Activated CD4-positive, alpha-beta memory T cell treated with anti-CD3 and anti-CD28 coated beads, Interleukin-2, amount 10 ng/mL, durations not matched to agents 7 days and 5 days (primary cell): ENCODE data around the gene HIVEP2. TPM values are rescaled to one million over a fixed set of nuclear protein-coding genes. Genes with fewer than 3 reads are reported as not detected.

ENCODE experiments used
- CTCF ChIA-PET: fragments of 350-600 bp; sonication (Branson Sonifier 250); formaldehyde crosslinking; loops from one replicate; lab custom pipeline; 2021; ENCODE audit warnings: antibody characterized with exemption, inconsistent platforms; lab: Charles Lee
- POLR2A ChIA-PET: fragments of 350-600 bp; sonication (Branson Sonifier 250); formaldehyde crosslinking; loops from one replicate; lab custom pipeline; 2021; ENCODE audit warnings: antibody characterized with exemption; lab: Charles Lee
- DNase-seq: peaks from one replicate; pipeline ENCODE4 v3.0.0-alpha.2; 2020
- H3K27ac Mint-ChIP-seq: one replicate; pipeline ENCODE4 v1.8.0; 2021; ENCODE audit warnings: mild to moderate bottlenecking, mixed read lengths
- H3K27me3 Mint-ChIP-seq: one replicate; pipeline ENCODE4 v1.8.0; 2021; ENCODE audit warnings: mixed read lengths
- H3K36me3 Mint-ChIP-seq: one replicate; pipeline ENCODE4 v1.8.0; 2021; ENCODE audit warnings: low read depth, mixed read lengths
- H3K4me1 Mint-ChIP-seq: one replicate; pipeline ENCODE4 v1.8.0; 2021; ENCODE audit warnings: mixed read lengths
- H3K4me3 Mint-ChIP-seq: one replicate; pipeline ENCODE4 v1.8.0; 2021; ENCODE audit warnings: mild to moderate bottlenecking, mixed read lengths
- H3K9me3 Mint-ChIP-seq: one replicate; pipeline ENCODE4 v1.8.0; 2021; ENCODE audit warnings: mixed read lengths
- total RNA-seq, 2 experiments: library from RNA; stranded (reverse); gene quantifications; one replicate each; pipeline ENCODE4 v1.2.3, GENCODE V29; 2021

Gene HIVEP2
- total RNA-seq, 2 experiments from 2014 or later = 30.5 to 32.8 TPM

DNA sequence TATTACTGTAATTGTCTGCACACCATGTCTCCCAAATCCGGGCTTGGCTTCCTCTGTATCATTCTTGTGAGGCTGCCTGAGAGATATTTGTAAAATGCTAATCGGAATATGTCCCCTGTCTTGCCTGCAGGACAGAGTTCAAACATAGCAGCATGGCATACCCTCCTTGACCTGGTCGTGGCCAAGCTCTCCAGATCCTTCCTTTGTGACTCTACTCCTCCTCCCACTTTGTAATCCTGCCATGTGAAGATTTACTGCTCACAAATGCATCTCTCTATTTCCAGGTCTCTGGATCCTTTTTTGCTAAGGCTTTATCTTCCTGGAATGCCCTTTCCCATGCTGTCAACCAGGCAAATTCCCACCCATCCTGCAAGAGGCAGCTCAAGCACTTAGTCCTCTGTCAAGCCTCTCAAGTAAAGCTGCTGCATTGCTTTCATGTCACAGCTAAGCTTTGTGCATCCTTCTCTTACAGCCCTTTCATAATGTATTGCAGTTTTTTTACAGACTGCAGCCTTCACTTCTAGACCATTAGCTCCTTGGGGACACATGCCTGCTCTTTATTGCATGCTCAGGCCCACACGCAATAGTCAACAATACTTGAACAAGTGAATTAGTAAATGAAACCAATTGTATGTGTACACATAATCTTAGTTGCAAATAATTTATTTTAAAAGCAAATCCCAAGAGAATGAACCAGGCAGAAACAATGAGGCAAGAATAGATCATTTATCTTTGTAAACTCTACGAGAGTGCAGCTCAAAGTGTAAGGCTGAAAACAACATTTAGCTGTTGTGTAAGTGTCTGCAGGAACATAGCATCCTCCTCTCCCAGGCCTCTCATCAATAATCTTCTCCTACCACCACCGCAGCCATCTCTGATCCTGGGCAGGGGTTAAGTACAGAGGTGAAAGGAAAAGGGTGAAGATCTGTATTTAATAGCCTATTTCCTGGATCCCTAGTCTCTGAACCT is 45.8 kb downstream of the HIVEP2 start:
- H3K4me1 Mint-ChIP-seq = peaks cover 41% of the 10 kb centered on the region
- no peaks in the 10 kb centered on the region for H3K9me3 Mint-ChIP-seq
- H3K27ac Mint-ChIP-seq = no peak overlapping the region
- ChIA-PET POLR2A (interaction anchor here (0.9 to 5.4 kb wide), 6 partner anchors 8 to 48 kb away, joined by 3 to 38 read pairs (median 4); no protein-coding TSS in a partner anchor), CTCF (no interaction called here)
- H3K4me3 Mint-ChIP-seq = no peak overlapping the region
- H3K36me3 Mint-ChIP-seq = peaks cover 19% of the 10 kb centered on the region
- no peak for DNase-seq
- no peaks in the 10 kb centered on the region for H3K27me3 Mint-ChIP-seq

DNA sequence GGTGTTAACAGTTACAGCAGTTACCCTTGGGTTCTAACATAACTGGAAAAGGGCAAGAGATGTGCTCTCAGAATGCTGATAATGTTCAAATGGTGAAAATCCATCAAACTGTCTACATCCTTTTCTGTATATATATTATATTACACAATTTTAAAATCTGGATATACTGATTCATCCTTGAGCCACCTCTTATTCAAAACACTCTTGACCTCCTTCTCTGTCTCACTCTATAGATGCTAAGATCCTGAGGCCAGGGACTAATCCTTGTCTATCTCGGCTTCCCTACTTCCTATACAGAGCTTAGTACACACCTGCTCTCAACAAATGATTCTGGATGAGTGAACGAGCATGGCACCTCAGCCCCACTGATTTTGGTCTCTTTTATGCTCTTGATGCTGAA is 47.3 kb downstream of the HIVEP2 start:
- CTCF ChIA-PET = no interaction called here
- no peaks in the 10 kb centered on the region for H3K9me3 Mint-ChIP-seq
- DNase-seq = no peak
- no peak overlapping the region for H3K4me3 Mint-ChIP-seq
- POLR2A ChIA-PET = interaction anchor here (5.4 kb wide), 1 partner anchor 14 kb away, joined by 38 read pairs; no protein-coding TSS in a partner anchor
- no peaks in the 10 kb centered on the region for H3K27me3 Mint-ChIP-seq
- H3K27ac Mint-ChIP-seq = no peak overlapping the region
- peaks cover 19% of the 10 kb centered on the region for H3K36me3 Mint-ChIP-seq
- peaks cover 25% of the 10 kb centered on the region for H3K4me1 Mint-ChIP-seq

DNA sequence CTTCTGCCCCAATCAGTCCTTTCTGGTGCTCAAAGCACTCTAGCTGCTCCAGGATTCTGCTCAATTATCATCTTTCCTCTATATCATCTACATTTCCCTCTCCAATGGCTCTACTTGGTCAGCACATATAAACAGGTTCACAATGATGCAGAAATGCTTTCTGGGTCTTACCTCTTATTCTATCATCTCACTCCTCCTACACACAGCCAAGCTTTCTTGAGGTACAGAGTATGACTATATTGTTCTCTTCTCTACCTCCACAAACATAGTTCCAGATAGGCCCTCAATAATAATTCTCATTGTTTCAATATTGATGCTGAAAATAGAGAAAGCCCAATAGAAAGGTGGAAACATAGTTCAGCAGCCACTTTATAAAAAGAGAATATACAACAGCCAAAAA is 48.2 kb downstream of the HIVEP2 start:
- Mint-ChIP-seq H3K4me3 (no peak overlapping the region), H3K9me3 (no peaks in the 10 kb centered on the region), H3K4me1 (peaks cover 21% of the 10 kb centered on the region), H3K27ac (no peak overlapping the region), H3K27me3 (no peaks in the 10 kb centered on the region), H3K36me3 (peaks cover 19% of the 10 kb centered on the region)
- ChIA-PET CTCF (no interaction called here), POLR2A (no interaction called here)
- no peak for DNase-seq

DNA sequence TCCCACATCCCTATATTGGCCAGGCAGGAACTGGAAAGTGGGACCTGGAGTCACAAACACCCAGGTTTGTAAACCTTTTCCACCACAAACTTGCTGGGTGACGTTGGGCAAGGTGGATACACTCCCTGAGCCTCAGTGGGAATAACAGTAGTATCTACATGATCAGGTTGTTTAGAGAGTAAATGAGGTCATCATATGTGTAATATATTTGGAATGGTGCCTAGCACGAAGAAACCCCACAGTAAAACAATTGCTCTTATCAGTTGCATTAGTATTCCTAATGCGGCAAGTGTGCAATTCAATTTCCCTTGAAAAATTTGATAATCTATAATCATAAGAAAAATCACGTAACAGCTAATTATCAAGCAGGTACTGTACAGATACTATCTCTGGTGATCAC is 51.9 kb downstream of the HIVEP2 start:
- no peak for DNase-seq
- H3K4me3 Mint-ChIP-seq = no peak overlapping the region
- ChIA-PET CTCF (no interaction called here), POLR2A (interaction anchor here (0.9 kb wide), 1 partner anchor 14 kb away, joined by 3 read pairs; no protein-coding TSS in a partner anchor)
- peaks cover 17% of the 10 kb centered on the region for H3K36me3 Mint-ChIP-seq
- H3K27me3 Mint-ChIP-seq = no peaks in the 10 kb centered on the region
- H3K27ac Mint-ChIP-seq = no peak overlapping the region
- H3K9me3 Mint-ChIP-seq = no peaks in the 10 kb centered on the region
- H3K4me1 Mint-ChIP-seq = peaks cover 20% of the 10 kb centered on the region

DNA sequence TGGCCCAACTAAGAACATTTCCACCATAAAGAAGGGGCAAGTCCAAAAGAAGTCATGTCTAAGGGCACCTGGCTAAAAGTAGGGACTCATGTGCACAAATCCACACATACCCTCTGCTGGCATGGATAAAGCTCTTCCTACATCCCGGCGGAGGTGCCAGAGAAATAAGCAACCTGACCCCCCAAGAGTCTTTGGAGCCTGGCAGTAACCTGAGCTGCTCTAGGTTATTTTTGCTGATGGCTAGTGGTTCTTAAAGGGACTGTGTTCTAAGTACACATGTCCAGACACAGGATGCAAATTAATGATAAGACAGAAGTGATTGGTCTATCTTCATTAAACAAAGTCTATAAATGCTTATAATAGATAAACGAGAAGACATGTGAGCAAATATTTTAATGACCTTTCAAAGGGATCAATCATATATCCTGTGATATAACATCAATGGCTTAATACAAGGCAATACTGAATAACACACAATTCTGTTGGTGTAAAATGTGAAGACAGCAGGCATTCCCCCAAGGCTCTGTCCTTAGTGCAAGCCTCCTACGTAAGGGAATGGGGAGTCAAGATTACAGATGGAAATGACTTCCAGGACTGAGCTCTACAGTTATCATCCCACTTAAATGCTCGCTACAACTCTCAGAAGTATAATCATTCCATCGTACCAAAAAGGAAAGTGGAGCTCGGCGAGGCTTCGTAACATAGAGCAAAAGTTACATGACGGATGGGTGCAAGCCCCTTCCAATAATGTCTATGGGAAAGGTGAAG is 52.5 kb downstream of the HIVEP2 start:
- ChIA-PET CTCF (interaction anchor here (1.0 kb wide), 1 partner anchor 35 kb away, joined by 4 read pairs; no protein-coding TSS in a partner anchor), POLR2A (interaction anchor here (0.6 to 0.9 kb wide), 2 partner anchors 15 to 126 kb away, joined by 3 read pairs; no protein-coding TSS in a partner anchor)
- DNase-seq = no peak
- H3K36me3 Mint-ChIP-seq = peaks cover 19% of the 10 kb centered on the region
- no peak overlapping the region for H3K4me3 Mint-ChIP-seq
- H3K27ac Mint-ChIP-seq = no peak overlapping the region
- H3K9me3 Mint-ChIP-seq = no peaks in the 10 kb centered on the region
- no peaks in the 10 kb centered on the region for H3K27me3 Mint-ChIP-seq
- peaks cover 27% of the 10 kb centered on the region for H3K4me1 Mint-ChIP-seq

DNA sequence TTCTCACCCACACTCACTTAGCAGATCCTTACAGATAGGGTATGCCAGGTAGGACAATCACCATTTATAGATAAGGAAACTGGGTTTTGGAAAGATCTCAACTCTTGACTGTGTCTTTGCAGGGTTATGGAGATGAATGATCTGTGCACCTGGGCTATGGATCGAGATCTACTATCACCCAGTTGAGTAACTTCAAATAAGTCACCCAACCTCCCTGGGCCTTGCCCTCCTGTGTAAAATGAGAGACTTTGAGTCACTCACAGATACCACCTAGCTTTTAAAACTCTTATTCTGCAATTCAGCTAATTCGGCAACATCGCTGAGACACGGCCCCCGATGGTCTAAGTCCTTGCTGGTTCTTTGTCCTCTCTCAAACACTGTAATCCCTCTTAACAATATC is 53.5 kb downstream of the HIVEP2 start:
- ChIA-PET CTCF (interaction anchor here (1.0 kb wide), 1 partner anchor 34 kb away, joined by 4 read pairs; no protein-coding TSS in a partner anchor), POLR2A (interaction anchor here (1.0 kb wide), 1 partner anchor 52 kb away, joined by 3 read pairs; no protein-coding TSS in a partner anchor)
- Mint-ChIP-seq H3K27me3 (no peaks in the 10 kb centered on the region), H3K27ac (no peak overlapping the region), H3K4me3 (no peak overlapping the region), H3K9me3 (no peaks in the 10 kb centered on the region), H3K36me3 (peaks cover 21% of the 10 kb centered on the region), H3K4me1 (peaks cover 37% of the 10 kb centered on the region)
- DNase-seq = no peak

DNA sequence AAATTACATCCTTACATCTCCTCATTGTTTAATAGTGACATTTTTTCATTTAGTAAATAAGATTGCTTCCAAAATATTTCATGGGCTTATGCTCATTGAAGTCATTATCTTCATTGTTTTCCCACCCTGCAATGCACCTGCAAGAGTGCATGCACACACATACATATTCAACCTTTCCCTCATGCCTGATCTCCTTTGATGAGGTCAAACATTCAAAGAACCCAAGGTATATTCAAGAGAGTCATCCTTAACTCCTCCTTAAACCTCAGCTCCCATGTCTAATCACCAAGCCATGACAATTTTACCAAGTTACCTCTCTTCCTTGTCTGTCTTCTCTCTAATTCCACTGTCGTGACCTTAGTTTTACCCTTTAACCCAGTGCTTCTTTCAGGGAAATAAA is 56.5 kb downstream of the HIVEP2 start:
- H3K36me3 Mint-ChIP-seq = peaks cover 12% of the 10 kb centered on the region
- ChIA-PET CTCF (interaction anchor here (1.2 kb wide), 1 partner anchor 19 kb away, joined by 3 read pairs; no protein-coding TSS in a partner anchor), POLR2A (no interaction called here)
- no peak overlapping the region for H3K27ac Mint-ChIP-seq
- DNase-seq = no peak
- no peak overlapping the region for H3K4me3 Mint-ChIP-seq
- peaks cover 62% of the 10 kb centered on the region for H3K4me1 Mint-ChIP-seq
- H3K27me3 Mint-ChIP-seq = no peaks in the 10 kb centered on the region
- H3K9me3 Mint-ChIP-seq = no peaks in the 10 kb centered on the region

DNA sequence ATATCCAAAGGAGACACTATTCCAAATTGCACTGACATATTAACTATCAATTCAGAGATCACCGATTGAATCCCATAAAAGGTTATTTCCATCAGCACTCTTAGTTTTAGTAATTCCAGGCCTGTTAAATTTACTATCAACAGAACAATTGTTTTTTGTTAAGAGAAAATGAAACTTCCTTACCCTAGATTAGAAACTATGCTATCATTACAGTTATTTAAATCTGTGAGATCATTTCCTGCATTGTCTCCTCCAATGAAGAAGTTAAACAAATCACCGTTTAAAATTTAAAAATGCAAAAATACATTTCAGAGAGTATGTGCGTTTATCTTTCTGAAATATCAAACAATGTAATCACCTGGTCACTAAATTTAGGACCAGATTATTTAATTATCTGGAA is 57.5 kb downstream of the HIVEP2 start:
- Mint-ChIP-seq H3K9me3 (no peaks in the 10 kb centered on the region), H3K4me1 (peaks cover 71% of the 10 kb centered on the region), H3K36me3 (peaks cover 12% of the 10 kb centered on the region), H3K27ac (peak overlapping the region; percentile 38), H3K27me3 (no peaks in the 10 kb centered on the region), H3K4me3 (peak overlapping the region; percentile 25)
- ChIA-PET CTCF (no interaction called here), POLR2A (interaction anchor here (3.0 to 6.6 kb wide), 3 partner anchors 18 to 57 kb away, joined by 22 to 75 read pairs (median 69); partner anchors contain the start of gene HIVEP2)
- DNase-seq = no peak

DNA sequence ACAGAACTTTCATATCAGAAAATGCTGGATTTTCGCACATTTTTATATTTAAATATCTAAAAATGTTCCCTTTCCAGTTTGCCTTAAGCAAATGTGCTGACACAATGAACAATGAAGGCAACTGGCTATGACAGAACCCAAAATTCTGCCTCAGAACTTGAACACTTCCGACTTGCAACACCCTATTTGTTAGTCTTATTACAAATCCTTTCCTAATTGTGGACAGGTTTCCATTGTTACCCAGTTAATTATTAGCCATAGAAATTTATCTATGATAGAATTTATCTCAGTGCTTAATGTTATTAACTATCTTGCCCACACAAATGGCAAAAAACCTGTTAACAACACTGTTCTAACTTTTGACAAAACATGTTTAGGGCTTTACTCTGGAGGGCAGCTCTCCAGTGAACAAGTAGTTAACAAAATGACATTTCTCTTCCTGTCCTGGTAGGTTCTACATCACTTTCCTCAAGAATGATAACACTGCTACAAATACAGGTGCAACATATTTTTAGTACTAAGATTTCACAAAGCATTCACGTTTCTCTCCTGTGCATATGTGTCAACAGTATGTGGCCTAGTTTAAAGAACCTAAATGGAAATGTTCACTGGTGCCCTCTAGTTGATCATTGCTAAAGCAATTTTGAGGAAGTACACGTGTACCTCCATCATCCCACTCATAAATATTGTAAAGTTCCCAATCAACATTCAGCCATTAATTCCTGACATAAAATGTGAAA is 58.4 kb downstream of the HIVEP2 start:
- Mint-ChIP-seq H3K4me1 (peaks cover 73% of the 10 kb centered on the region), H3K9me3 (no peaks in the 10 kb centered on the region), H3K27me3 (no peaks in the 10 kb centered on the region), H3K4me3 (no peak overlapping the region), H3K27ac (peak overlapping the region; percentile 38), H3K36me3 (peaks cover 13% of the 10 kb centered on the region)
- CTCF ChIA-PET = interaction anchor here (0.8 to 2.1 kb wide), 9 partner anchors 17 to 71 kb away, joined by 3 to 7 read pairs (median 3); no protein-coding TSS in a partner anchor
- POLR2A ChIA-PET = interaction anchor here (1.3 to 6.6 kb wide), 14 partner anchors 14 to 67 kb away, joined by 3 to 75 read pairs (median 17); partner anchors contain the start of gene HIVEP2
- DNase-seq = no peak

DNA sequence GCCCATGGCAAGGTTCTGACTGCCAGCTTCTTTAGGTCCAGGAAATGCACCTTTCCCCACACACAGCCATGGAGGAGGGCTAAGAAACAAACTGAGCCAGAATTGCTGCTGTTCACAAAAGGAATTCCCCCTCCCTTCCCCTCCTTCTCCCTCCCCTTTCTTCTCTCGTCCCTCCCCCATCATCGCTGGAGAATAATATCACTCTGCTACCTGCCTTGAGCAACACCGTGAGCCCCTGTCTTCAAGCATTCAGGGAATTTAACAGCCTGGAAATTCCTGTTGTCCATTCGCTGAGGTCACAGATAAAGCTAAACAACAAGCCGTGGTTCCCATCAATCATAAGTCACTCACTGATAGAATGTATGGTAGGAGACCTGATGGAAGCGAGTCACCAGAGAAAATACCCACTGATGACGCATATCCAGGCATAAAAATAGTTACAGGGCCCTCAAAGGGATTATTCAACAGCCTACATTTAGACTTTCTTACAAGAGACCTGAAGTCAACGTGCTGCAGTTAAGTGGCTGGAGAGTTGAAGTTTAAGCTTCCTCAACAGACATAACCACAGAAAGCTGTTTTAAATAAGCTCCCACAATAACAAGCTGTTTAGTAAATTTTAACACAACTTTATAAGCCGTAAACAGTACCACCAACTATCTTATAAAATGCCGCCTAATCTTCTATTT is 59.7 kb downstream of the HIVEP2 start:
- CTCF ChIA-PET = interaction anchor here (0.7 to 2.3 kb wide), 14 partner anchors 13 to 410 kb away, joined by 3 to 8 read pairs (median 4); no protein-coding TSS in a partner anchor
- Mint-ChIP-seq H3K4me3 (peak overlapping the region; percentile 84), H3K36me3 (peaks cover 14% of the 10 kb centered on the region), H3K27ac (peak overlapping the region; percentile 93), H3K9me3 (no peaks in the 10 kb centered on the region), H3K27me3 (no peaks in the 10 kb centered on the region), H3K4me1 (peaks cover 71% of the 10 kb centered on the region)
- POLR2A ChIA-PET = interaction anchor here (0.6 to 6.6 kb wide), 28 partner anchors 10 to 1265 kb away, joined by 3 to 75 read pairs (median 6); partner anchors contain the start of genes HIVEP2 and STX11
- peak; percentile 35 for DNase-seq
